HG03521 (cell line): ENCODE results near the gene PTTG1IP2.

ENCODE experiments used
- ATAC-seq: cut with Tn5 transposase; IDR thresholded peaks from one replicate; pipeline ENCODE4 v1.9.1; 2021; ENCODE audit warnings: mild to moderate bottlenecking, moderate library complexity; ENCODE audit not compliant: unreplicated experiment

The PTTG1IP2 gene

GRCh38 chr7:90474284-90475210 is 5.1 kb downstream of the PTTG1IP2 start:
- no peak for ATAC-seq

- no peak for ATAC-seq
These were observed 13.8 kb downstream of the PTTG1IP2 start for GRCh38 chr7:90483251-90483650.

- ATAC-seq = no peak
These were observed 15.3 kb downstream of the PTTG1IP2 start for GRCh38 chr7:90484706-90485105.

GRCh38 chr7:90485734-90486316 is 16.4 kb downstream of the PTTG1IP2 start:
- ATAC-seq = no peak

GRCh38 chr7:90487808-90488207 is 18.4 kb downstream of the PTTG1IP2 start:
- no peak for ATAC-seq

GRCh38 chr7:90488220-90488619 is 18.8 kb downstream of the PTTG1IP2 start:
- ATAC-seq = no peak

- ATAC-seq = no peak
These were observed 22.8 kb downstream of the PTTG1IP2 start for GRCh38 chr7:90492250-90492649.

GRCh38 chr7:90495241-90495640 is 25.8 kb downstream of the PTTG1IP2 start:
- no peak for ATAC-seq

- ATAC-seq = no peak
These were observed 33.1 kb downstream of the PTTG1IP2 start for GRCh38 chr7:90502539-90502938.

GRCh38 chr7:90503367-90503766 is 33.9 kb downstream of the PTTG1IP2 start:
- ATAC-seq = no peak

GRCh38 chr7:90507692-90508091 is 38.3 kb downstream of the PTTG1IP2 start:
- no peak for ATAC-seq

- ATAC-seq = no peak
These were observed 42.3 kb downstream of the PTTG1IP2 start for GRCh38 chr7:90511776-90512175.

GRCh38 chr7:90512821-90513254 is 43.4 kb downstream of the PTTG1IP2 start:
- ATAC-seq = no peak

GRCh38 chr7:90516257-90516656 is 46.8 kb downstream of the PTTG1IP2 start:
- no peak for ATAC-seq

- ATAC-seq = no peak
These were observed 49.2 kb downstream of the PTTG1IP2 start for GRCh38 chr7:90518630-90519029.

GRCh38 chr7:90520484-90520883 is 51.0 kb downstream of the PTTG1IP2 start:
- no peak for ATAC-seq

- ATAC-seq = no peak
These were observed 60.8 kb downstream of the PTTG1IP2 start for GRCh38 chr7:90530263-90530662.

GRCh38 chr7:90532231-90532929 is 62.9 kb downstream of the PTTG1IP2 start:
- no peak for ATAC-seq

- ATAC-seq = no peak
These were observed 67.0 kb downstream of the PTTG1IP2 start for GRCh38 chr7:90536449-90536848.

- no peak for ATAC-seq
These were observed 69.0 kb downstream of the PTTG1IP2 start for GRCh38 chr7:90538405-90538804.

GRCh38 chr7:90540406-90540805 is 71.0 kb downstream of the PTTG1IP2 start:
- no peak for ATAC-seq

GRCh38 chr7:90551036-90551435 is 81.6 kb downstream of the PTTG1IP2 start:
- no peak for ATAC-seq
